Measurements from ENCODE around the gene PTPRN2. TPM values are rescaled to one million over a fixed set of nuclear protein-coding genes. Genes with fewer than 3 reads are reported as not detected.

The PTPRN2 gene
- total and polyA plus RNA-seq, 2 of the 8 experiments (the other 6 are each of a cell fraction or from before 2014, with no cell fraction given) = 2.6 to 4.5 TPM

- no peak overlapping the region for H2BK120ac ChIP-seq (replicated peaks; ENCODE audit: low read depth, low read length)
- POLR2A ChIA-PET (ENCODE audit: partially characterized antibody) = interaction anchor here (0.5 kb wide), 1 partner anchor 32 kb away, joined by 3 read pairs; no protein-coding TSS in a partner anchor
- CTCF ChIA-PET (ENCODE audit: partially characterized antibody) = no interaction called here
- H4K91ac ChIP-seq (replicated peaks; ENCODE audit: insufficient read length, low read length) = peak overlapping the region; percentile 83
- H3K27me3 ChIP-seq (replicated peaks in 1 of 4; ENCODE audit: control insufficient read depth in 3 of 4, extremely low read depth in 1 of 4, insufficient read depth in 3 of 4, low read length in 3 of 4) = peaks cover 0 to 2% (median 0%) of the 10 kb centered on the region in 4 experiments; a peak in 1 of 7 replicates
- 0 out of 2 replicates have a peak, but pooled peaks cover 2% of the 10 kb centered on the region for H3K79me1 ChIP-seq (ENCODE audit: low read depth, low read length)
- peak overlapping the region; percentile 16 for H4K5ac ChIP-seq (ENCODE audit: insufficient read length, low read depth, low read length)
- peak overlapping the region; percentile 76; the same call in 1 of the 2 replicates for H2BK15ac ChIP-seq (ENCODE audit: low read length)
- H3K23me2 ChIP-seq (ENCODE audit: low read depth, low read length) = peaks cover 3% of the 10 kb centered on the region; the same call in 1 of the 2 replicates
- FAIRE-seq (no peak), DNase-seq (ENCODE audit: low read depth in 1 of 2, low spot score in 2 of 2) (no peak)
- H3K79me2 ChIP-seq (ENCODE audit: control insufficient read depth in 1 of 2, insufficient read depth in 2 of 2, low read length in 2 of 2) = no peaks in the 10 kb centered on the region
- no peaks in the 10 kb centered on the region for H3K36me3 ChIP-seq (ENCODE audit: control insufficient read depth in 2 of 4, insufficient read depth in 4 of 4, low read length in 3 of 4)
- no peak overlapping the region for H3K4me3 ChIP-seq (ENCODE audit: extremely low read depth in 1 of 4, insufficient read depth in 2 of 4, low read depth in 3 of 4, low read length in 4 of 4)
- H2BK12ac ChIP-seq (ENCODE audit: low read depth, low read length) = peak overlapping the region; percentile 77; the same call in 1 of the 2 replicates
- H2AK5ac ChIP-seq (ENCODE audit: low read depth, low read length) = no peak overlapping the region
- no peak overlapping the region for H2BK5ac ChIP-seq (ENCODE audit: low read depth, low read length)
- H3K4me1 ChIP-seq (replicated peaks in 1 of 4; ENCODE audit: control insufficient read depth in 3 of 4, insufficient read depth in 4 of 4, low read length in 3 of 4) = peaks cover 6 to 35% (median 28%) of the 10 kb centered on the region in 4 experiments
- H3K27ac ChIP-seq (ENCODE audit: low read depth, low read length) = no peak overlapping the region
- no peak overlapping the region for H4K8ac ChIP-seq (ENCODE audit: extremely low read depth, insufficient read depth, low read length)
- peak overlapping the region; percentile 88 for H2BK20ac ChIP-seq (ENCODE audit: low read length)
- H3K56ac ChIP-seq (replicated peaks; ENCODE audit: insufficient read length, low read depth, low read length) = no peak overlapping the region
- H3K4ac ChIP-seq (replicated peaks; ENCODE audit: insufficient read length, low read depth, low read length) = peak overlapping the region; percentile 9
- no peak overlapping the region for H3K14ac ChIP-seq (ENCODE audit: insufficient read length)
- H3K23ac ChIP-seq (ENCODE audit: insufficient read length) = no peak overlapping the region
- no peak overlapping the region; the same call in 1 of the 2 replicates for H3K18ac ChIP-seq (ENCODE audit: extremely low read depth, low read length)
- no peak overlapping the region for H2AFZ ChIP-seq (ENCODE audit: low read length)
- 89% methylated on average over 9 of the region's 9 CpGs; no CpG with 5 or more reads in 1 of the 2 experiments for WGBS, 2 experiments (ENCODE audit: extremely low coverage in 1 of 2, insufficient coverage in 1 of 2, insufficient read length in 1 of 2, insufficient replicate concordance in 2 of 2, low coverage in 1 of 2, low lambda C conversion rate in 2 of 2, missing lambda C conversion rate in 1 of 2)
- H3K4me2 ChIP-seq (ENCODE audit: insufficient read depth in 1 of 2, low read depth in 2 of 2, low read length in 2 of 2) = no peak overlapping the region
- H3K9me3 ChIP-seq (ENCODE audit: insufficient read depth in 2 of 2, low read depth in 1 of 2, low read length in 1 of 2) = no peaks in the 10 kb centered on the region
- no peaks in the 10 kb centered on the region for H4K20me1 ChIP-seq (replicated peaks in 1 of 2; ENCODE audit: control insufficient read depth in 1 of 2, insufficient read depth in 2 of 2, low read length in 2 of 2)
- no peak overlapping the region for H3K9ac ChIP-seq (replicated peaks in 1 of 4; ENCODE audit: extremely low read depth in 1 of 4, low read depth in 3 of 4, low read length in 3 of 4)
- no peak for TF ChIP-seq EZH2 (IDR thresholded peaks at IDR 0.05; ENCODE audit: low read depth, low read length, severe bottlenecking)
- TF ChIP-seq JUN (IDR thresholded peaks at IDR 0.05; ENCODE audit: low read depth, low read length) = no peak
- TF ChIP-seq SP2 (IDR thresholded peaks at IDR 0.05; ENCODE audit: low read length) = no peak
- TF ChIP-seq TAF1 (IDR thresholded peaks at IDR 0.05; ENCODE audit: low read depth, low read length) = no peak
- TF ChIP-seq KDM5A (IDR thresholded peaks at IDR 0.05; ENCODE audit: low read length) = no peak
- TF ChIP-seq USF2 (IDR thresholded peaks at IDR 0.05; ENCODE audit: low read length) = no peak
- no peak for TF ChIP-seq SIX5 (IDR thresholded peaks at IDR 0.05; ENCODE audit: low read depth, low read length)
- no peak for TF ChIP-seq BACH1 (IDR thresholded peaks at IDR 0.05; ENCODE audit: low read length)
- no peak for TF ChIP-seq HDAC6 (IDR thresholded peaks at IDR 0.05; ENCODE audit: low read depth, low read length)
- no peak for TF ChIP-seq CTCF (IDR thresholded peaks at IDR 0.05; ENCODE audit: control extremely low read depth in 1 of 3, insufficient read depth in 1 of 3, low read depth in 1 of 3, low read length in 3 of 3)
- no peak for TF ChIP-seq SUZ12 (IDR thresholded peaks at IDR 0.05; ENCODE audit: low read length)
These were observed 90.0 kb downstream of the PTPRN2 start for GRCh38 chr7:158497627-158498026.

Measured in H1 (cell line).